Suprapubic skin (tissue), 3 donors: ENCODE results near the gene CAMK1D.

ENCODE experiments used
- EP300 ChIP-seq: sonication (generic); formaldehyde crosslinking; IDR thresholded peaks from one replicate; pipeline ENCODE4 v1.6.1; 2017; ENCODE audit warnings: antibody characterized with exemption
- TF ChIP-seq, protein P1 (sequence below), 2 donors: fragments of 200-600 bp in 1 of 2; fragments of 450-650 bp in 1 of 2; sonication (generic) in 1 of 2; IDR thresholded peaks; one replicate each; pipeline ENCODE4 v1.5.1; 2016 to 2019; ENCODE audit warnings: antibody characterized with exemption in 2 of 2, mild to moderate bottlenecking in 1 of 2, moderate library complexity in 1 of 2

DNA sequence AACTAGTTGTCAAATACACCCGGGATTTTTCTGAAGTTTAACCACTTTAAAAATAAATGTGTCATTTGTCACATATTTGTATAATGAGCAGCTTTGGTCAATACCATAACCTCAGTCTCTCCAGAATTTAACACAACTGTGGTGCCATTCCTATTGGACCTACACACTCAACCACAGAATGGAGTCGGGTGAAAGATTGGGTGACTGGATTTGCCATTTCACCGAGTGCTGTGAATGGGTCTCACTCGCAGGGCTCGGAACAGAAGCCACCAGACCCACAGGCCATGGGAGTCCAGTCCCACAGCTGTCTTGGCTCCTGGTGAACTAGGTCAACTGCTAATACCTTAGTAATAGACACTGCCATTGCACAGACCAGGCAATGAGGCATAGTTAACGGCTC is 353.8 kb downstream of the CAMK1D start:
- TF ChIP-seq EP300 = no peak
- TF ChIP-seq, protein P1, sequence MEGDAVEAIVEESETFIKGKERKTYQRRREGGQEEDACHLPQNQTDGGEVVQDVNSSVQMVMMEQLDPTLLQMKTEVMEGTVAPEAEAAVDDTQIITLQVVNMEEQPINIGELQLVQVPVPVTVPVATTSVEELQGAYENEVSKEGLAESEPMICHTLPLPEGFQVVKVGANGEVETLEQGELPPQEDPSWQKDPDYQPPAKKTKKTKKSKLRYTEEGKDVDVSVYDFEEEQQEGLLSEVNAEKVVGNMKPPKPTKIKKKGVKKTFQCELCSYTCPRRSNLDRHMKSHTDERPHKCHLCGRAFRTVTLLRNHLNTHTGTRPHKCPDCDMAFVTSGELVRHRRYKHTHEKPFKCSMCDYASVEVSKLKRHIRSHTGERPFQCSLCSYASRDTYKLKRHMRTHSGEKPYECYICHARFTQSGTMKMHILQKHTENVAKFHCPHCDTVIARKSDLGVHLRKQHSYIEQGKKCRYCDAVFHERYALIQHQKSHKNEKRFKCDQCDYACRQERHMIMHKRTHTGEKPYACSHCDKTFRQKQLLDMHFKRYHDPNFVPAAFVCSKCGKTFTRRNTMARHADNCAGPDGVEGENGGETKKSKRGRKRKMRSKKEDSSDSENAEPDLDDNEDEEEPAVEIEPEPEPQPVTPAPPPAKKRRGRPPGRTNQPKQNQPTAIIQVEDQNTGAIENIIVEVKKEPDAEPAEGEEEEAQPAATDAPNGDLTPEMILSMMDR (IDR thresholded peaks at IDR 0.05) = no peak
